C4-2B (cell line): ENCODE data around the gene RGS19.

Experiments used
- CTCF ChIP-seq: fragments of 450-650 bp; conservative IDR thresholded peaks from 2 replicates; pipeline ENCODE4 v1.5.1; 2017; ENCODE audit warnings: mild to moderate bottlenecking
- ZFX ChIP-seq: fragments of 450-650 bp; IDR thresholded peaks from 2 replicates; pipeline ENCODE4 v1.6.1; 2017

- TF ChIP-seq CTCF, result no peak
- TF ChIP-seq ZFX, result no peak
These were observed 34.1 kb upstream of the RGS19 start for GRCh38 chr20:64113444-64113775.
